Measurements from ENCODE around the gene ARF3. TPM values are rescaled to one million over a fixed set of nuclear protein-coding genes. Genes with fewer than 3 reads are reported as not detected.

ARF3 gene
- total and polyA plus RNA-seq, 2 donors (not counting 3 experiments of a cell fraction or from before 2014, with no cell fraction given), result 149 to 172 TPM

- ChIA-PET CTCF (interaction anchor here (1.3 to 10.5 kb wide), 5 partner anchors 11 to 20 kb away, joined by 5 to 175 read pairs (median 8); partner anchors contain the start of genes PRKAG1 and WNT1), POLR2A (interaction anchor here (0.7 kb wide), 1 partner anchor 147 kb away, joined by 3 read pairs; the partner anchor contains the start of gene DDX23)
- Histone ChIP-seq H3K36me3 (ENCODE audit: control insufficient read depth in 2 of 2, extremely low read depth in 1 of 2, insufficient read depth in 2 of 2, low read length in 2 of 2) (peaks cover 5 to 20% of the 10 kb centered on the region in 2 experiments), H3K9me1 (replicated peaks; ENCODE audit: control insufficient read depth, extremely low read depth, insufficient read depth, low read length) (no peaks in the 10 kb centered on the region), H2AFZ (ENCODE audit: low read depth, low read length) (peak within 1 kb of the TSS; percentile 54), H3K79me2 (ENCODE audit: control insufficient read depth, insufficient read depth, low read length) (no peaks in the 10 kb centered on the region), H3K4me1 (ENCODE audit: control insufficient read depth, extremely low read depth, insufficient read depth, low read length) (peaks cover 11% of the 10 kb centered on the region), H3K4me2 (ENCODE audit: insufficient read depth, low read length) (peak within 1 kb of the TSS; percentile 64), H3K9ac (replicated peaks; ENCODE audit: extremely low read depth, insufficient read depth, low read length) (no peak within 1 kb of the TSS), H3K4me3 (replicated peaks in 1 of 3; ENCODE audit: insufficient read depth in 1 of 3, low read depth in 1 of 3, low read length in 3 of 3) (peak within 1 kb of the TSS; percentile 12 to 27 (median 26)), H3K27ac (ENCODE audit: insufficient read depth, low read depth, low read length) (no peak within 1 kb of the TSS), H3K9me3 (replicated peaks; ENCODE audit: control insufficient read depth, insufficient read depth, low read length) (no peaks in the 10 kb centered on the region), H4K20me1 (replicated peaks; ENCODE audit: control insufficient read depth, extremely low read depth, insufficient read depth, low read length) (no peaks in the 10 kb centered on the region), H3K27me3 (ENCODE audit: control insufficient read depth in 2 of 2, insufficient read depth in 2 of 2, low read length in 2 of 2) (peaks cover 5 to 8% of the 10 kb centered on the region in 2 experiments)
- TF ChIP-seq EZH2 (IDR thresholded peaks at IDR 0.05; ENCODE audit: borderline replicate concordance, low read depth, low read length, severe bottlenecking) (no peak), JUN (IDR thresholded peaks at IDR 0.05; ENCODE audit: borderline replicate concordance, insufficient read depth, insufficient read length, low read depth) (no peak), POLR2AphosphoS5 (IDR thresholded peaks at IDR 0.05; ENCODE audit: insufficient read depth, low read depth, low read length) (no peak), MYC (IDR thresholded peaks at IDR 0.05; ENCODE audit: low read depth, low read length) (no peak), MAX (IDR thresholded peaks at IDR 0.05; ENCODE audit: insufficient read depth, insufficient read length) (peak; percentile 24), POLR2A (IDR thresholded peaks at IDR 0.05; ENCODE audit: low read depth, low read length) (no peak), GATA2 (IDR thresholded peaks at IDR 0.05; ENCODE audit: insufficient read depth, insufficient read length, low read depth, low read length) (no peak)
- intact Hi-C loops (cut with micrococcal nuclease), result no loop called here
- FAIRE-seq, result no peak
- BruUV-seq (replicated peaks), result no TSS peak
- DNase-seq (ENCODE audit: low read depth, low spot score), result no peak
- dilution Hi-C loops (cut with MboI; ENCODE audit: extremely low pct_ligation_motif_present, low sequenced_read_pairs), result no loop called here
Measured at GRCh38 chr12:48999371-49000131, 42.3 kb upstream of the ARF3 start, which contains the start of gene DDN. TSS of gene DDN (minus strand) at chr12:48999375. CDS start at chr12:48999287, 88 bp downstream.

All from endothelial cell of umbilical vein (primary cell).